SK-N-SH (cell line): ENCODE data around the gene CFAP126. TPM values are rescaled to one million over a fixed set of nuclear protein-coding genes. Genes with fewer than 3 reads are reported as not detected.

ENCODE experiments used
- CTCF ChIA-PET: fragments of 300-600, 350-600 bp; formaldehyde crosslinking; extraction: SDS; loops from one replicate; lab custom pipeline; 2021; lab: Yijun Ruan, JAX
- POLR2A ChIA-PET: fragments of 350-600 bp; sonication (Branson Sonifier 250); formaldehyde crosslinking; extraction: SDS; loops from one replicate; lab custom pipeline; 2020; ENCODE audit warnings: antibody characterized with exemption, inconsistent platforms; lab: Yijun Ruan, JAX
- DNase-seq: peaks from one replicate; pipeline ENCODE4 v3.0.0; 2012
- H2AFZ ChIP-seq: fragments of 200-600 bp; sonication (generic); 2 replicates; pipeline ENCODE4 v1.8.1; 2016; ENCODE audit warnings: antibody characterized with exemption, mild to moderate bottlenecking, low read depth
- H3F3A ChIP-seq: fragments of 200-600 bp; sonication (generic); replicated peaks from 2 replicates; pipeline ENCODE3; 2016; ENCODE audit warnings: antibody characterized with exemption, mild to moderate bottlenecking; ENCODE audit not compliant: insufficient read depth
- H3K27ac ChIP-seq, 2 experiments: fragments of 200-500 bp in 1 of 2; fragments of 200-600 bp in 1 of 2; sonication (Bioruptor generic) in 1 of 2; sonication (generic), shearing (Covaris generic) in 1 of 2; 2 replicates each; pipeline versions ENCODE4 v1.5.1 to v1.6.1; 2014 to 2016; ENCODE audit warnings: low read depth in 2 of 2, inconsistent platforms in 1 of 2, low read length in 1 of 2, mild to moderate bottlenecking in 1 of 2, mixed read lengths in 1 of 2
- H3K27me3 ChIP-seq: fragments of 200-600 bp; sonication (generic), shearing (Covaris generic); 2 replicates; pipeline ENCODE4 v1.6.1; 2016; ENCODE audit warnings: mixed run types; ENCODE audit not compliant: insufficient read depth
- H3K36me3 ChIP-seq, 2 experiments: fragments of 200-500 bp in 1 of 2; fragments of 200-600 bp in 1 of 2; sonication (Bioruptor generic) in 1 of 2; sonication (generic) in 1 of 2; replicated peaks in 1 of 2; 2 replicates each; pipeline versions ENCODE3 to v1.5.1; 2014 to 2016; ENCODE audit warnings: low read length in 1 of 2, mild to moderate bottlenecking in 1 of 2; ENCODE audit not compliant: insufficient read depth in 2 of 2, control insufficient read depth in 1 of 2
- H3K4me1 ChIP-seq, 2 experiments: fragments of 200-500 bp in 1 of 2; fragments of 200-600 bp in 1 of 2; sonication (Bioruptor generic) in 1 of 2; sonication (generic), shearing (Covaris generic) in 1 of 2; 2 replicates each; pipeline versions ENCODE4 v1.5.1 to v1.6.1; 2014 to 2016; ENCODE audit warnings: low read depth in 1 of 2, low read length in 1 of 2, mixed run types in 1 of 2; ENCODE audit not compliant: insufficient read depth in 2 of 2, control insufficient read depth in 1 of 2
- H3K4me2 ChIP-seq: fragments of 200-600 bp; sonication (generic), shearing (Covaris generic); 2 replicates; pipeline ENCODE4 v1.6.1; 2017; ENCODE audit warnings: mixed run types
- H3K4me3 ChIP-seq, 2 experiments: fragments of 200-500 bp in 1 of 2; fragments of 200-600 bp in 1 of 2; sonication (Bioruptor generic) in 1 of 2; sonication (generic), shearing (Covaris generic) in 1 of 2; 2 replicates each; pipeline versions ENCODE4 v1.5.1 to v1.8.1; 2014 to 2016; ENCODE audit warnings: low read depth in 2 of 2, inconsistent platforms in 1 of 2, low read length in 1 of 2, mild to moderate bottlenecking in 1 of 2, mixed read lengths in 1 of 2, moderate library complexity in 1 of 2
- H3K79me2 ChIP-seq: fragments of 200-600 bp; sonication (generic); 2 replicates; pipeline ENCODE4 v1.8.1; 2017; ENCODE audit warnings: mild to moderate bottlenecking; ENCODE audit not compliant: insufficient read depth
- H3K9ac ChIP-seq: fragments of 200-600 bp; sonication (generic); 2 replicates; pipeline ENCODE4 v1.6.1; 2017; ENCODE audit warnings: mixed run types
- H3K9me2 ChIP-seq: fragments of 200-600 bp; sonication (generic); 2 replicates; pipeline ENCODE4 v1.6.1; 2017; ENCODE audit warnings: mixed run types
- H3K9me3 ChIP-seq: fragments of 200-600 bp; sonication (generic); 2 replicates; pipeline ENCODE4 v1.6.1; 2017; ENCODE audit warnings: mixed run types, mild to moderate bottlenecking, moderate library complexity
- H4K20me1 ChIP-seq: fragments of 200-600 bp; sonication (generic); 2 replicates; pipeline ENCODE4 v1.6.1; 2017; ENCODE audit warnings: mild to moderate bottlenecking, mixed run types; ENCODE audit not compliant: insufficient read depth
- CTCF ChIP-seq: fragments of 200-600 bp; sonication (generic); IDR thresholded peaks from 2 replicates; pipeline ENCODE4 v1.6.1; 2017; ENCODE audit warnings: antibody characterized with exemption, mild to moderate bottlenecking, moderate library complexity
- GABPA ChIP-seq: IDR thresholded peaks from 2 replicates; pipeline ENCODE4 v1.4.0; 2012; ENCODE audit warnings: low read depth, mild to moderate bottlenecking
- MAX ChIP-seq: IDR thresholded peaks from 2 replicates; pipeline ENCODE4 v1.4.0; 2012; ENCODE audit warnings: low read depth
- NFIC ChIP-seq: IDR thresholded peaks from 2 replicates; pipeline ENCODE4 v1.4.0; 2012; ENCODE audit warnings: borderline replicate concordance
- NRF1 ChIP-seq: IDR thresholded peaks from 2 replicates; pipeline ENCODE4 v1.6.1; 2012; ENCODE audit warnings: low read depth, mild to moderate bottlenecking, low read length
- PBX3 ChIP-seq: IDR thresholded peaks from 2 replicates; pipeline ENCODE4; 2012
- POLR2AphosphoS5 ChIP-seq: IDR thresholded peaks from 2 replicates; pipeline ENCODE4 v1.6.1; 2012; ENCODE audit warnings: low read depth, low read length
- RAD21 ChIP-seq: IDR thresholded peaks from 2 replicates; pipeline ENCODE4 v1.6.1; 2012; ENCODE audit warnings: mild to moderate bottlenecking, low read length
- RCOR1 ChIP-seq: fragments of 150-350 bp; IDR thresholded peaks from 2 replicates; pipeline ENCODE4 v1.6.1; 2017; ENCODE audit warnings: antibody characterized with exemption, low read length
- RFX5 ChIP-seq: IDR thresholded peaks from 2 replicates; pipeline ENCODE4 v1.6.1; 2012; ENCODE audit warnings: mild to moderate bottlenecking, improper control_type of control experiment, low read length
- USF2 ChIP-seq: fragments of 150-350 bp; IDR thresholded peaks from 2 replicates; pipeline ENCODE4 v1.6.1; 2017; ENCODE audit warnings: antibody characterized with exemption, low read length, low read depth, borderline replicate concordance
- ZBTB33 ChIP-seq: IDR thresholded peaks from 2 replicates; pipeline ENCODE4 v1.4.0; 2012; ENCODE audit warnings: low read depth, borderline replicate concordance
- WGBS: methylation state at CpG from one replicate; pipeline ENCODE4 v1.1.6; 2017; ENCODE audit warnings: low lambda C conversion rate; 5-methylcytosine and 5-hydroxymethylcytosine counted together
- polyA plus RNA-seq, 3 experiments: library from polyadenylated mRNA; depleted of rRNA; stranded (reverse); fragments of >200 nt; gene quantifications; 2 replicates each; pipeline ENCODE4 v1.2.3, GENCODE V29; 2012

The CFAP126 gene
- polyA plus RNA-seq, 1 of the 3 experiments (the other 2 are of a cell fraction) = not detected

- WGBS = 74% methylated on average over 6 of the region's 6 CpGs
- H2AFZ ChIP-seq = peak overlapping the region; percentile 47
- 0 out of 4 replicates have a peak overlapping the region, but pooled peaks of 1 of the 2 experiments have one; percentile 23 for H3K27ac ChIP-seq
- no peak for DNase-seq
- no peaks in the 10 kb centered on the region for H3K9me3 ChIP-seq
- no peak overlapping the region for H3K4me3 ChIP-seq
- H3F3A ChIP-seq = peaks cover 23% of the 10 kb centered on the region
- ChIA-PET CTCF (interaction anchor here (0.6 to 6.6 kb wide), 40 partner anchors 9 to 311 kb away, joined by 3 to 78 read pairs (median 7); partner anchors contain the start of genes APOA2, CFAP126, FCER1G and NDUFS2), POLR2A (no interaction called here)
- no peaks in the 10 kb centered on the region for H4K20me1 ChIP-seq
- no peaks in the 10 kb centered on the region for H3K36me3 ChIP-seq
- no peaks in the 10 kb centered on the region for H3K9me2 ChIP-seq
- no peak overlapping the region for H3K4me2 ChIP-seq
- TF ChIP-seq MAX = no peak
- TF ChIP-seq GABPA = no peak
- no peak for TF ChIP-seq POLR2AphosphoS5
- no peak for TF ChIP-seq ZBTB33
- TF ChIP-seq USF2 = no peak
- no peak for TF ChIP-seq RAD21
- TF ChIP-seq PBX3 = no peak
- TF ChIP-seq CTCF = no peak
- no peak for TF ChIP-seq RCOR1
- TF ChIP-seq NRF1 = no peak
- TF ChIP-seq NFIC = no peak
- TF ChIP-seq RFX5 = no peak
- H3K27me3 ChIP-seq = no peaks in the 10 kb centered on the region
- H3K4me1 ChIP-seq = no peaks in the 10 kb centered on the region; a peak in 1 of 4 replicates
- H3K9ac ChIP-seq = peak overlapping the region; percentile 35; the same call in 1 of the 2 replicates
- no peaks in the 10 kb centered on the region for H3K79me2 ChIP-seq
Measured at GRCh38 chr1:161381707-161382106, 14.0 kb upstream of the CFAP126 start.
